K562 (cell line): ENCODE results near the gene PLA2R1. TPM values are rescaled to one million over a fixed set of nuclear protein-coding genes. Genes with fewer than 3 reads are reported as not detected.

Experiments used
- ATAC-seq: fragments of 200-7000 bp; cut with Tn5 transposase; 3 replicates; pipeline ENCODE4 v1.9.1; 2020; ENCODE audit warnings: moderate library complexity
- BruUV-seq: library from RNA; stranded (reverse); fragments of 400-500 nt; replicated peaks from 2 replicates; lab custom pipeline; 2021; lab: Mats Ljungman, UMichigan
- CTCF ChIA-PET: fragments of 300-600 bp; formaldehyde crosslinking; extraction: SDS; loops from one replicate; lab custom pipeline; 2021; ENCODE audit warnings: low intra/inter-chr PET ratio; lab: Yijun Ruan, JAX
- POLR2A ChIA-PET: fragments of 300-600, 350-650 bp; sonication (Branson Sonifier 250); formaldehyde crosslinking; extraction: SDS; loops from one replicate; lab custom pipeline; 2021; ENCODE audit warnings: antibody characterized with exemption, inconsistent platforms; lab: Yijun Ruan, JAX
- DNase-seq, 4 experiments: peaks; one replicate each; pipeline versions ENCODE4 v3.0.0 to v3.0.0-alpha.2; 2011 to 2018; ENCODE audit warnings: low spot score in 3 of 4, mixed read lengths in 3 of 4; ENCODE audit errors: extremely low read depth in 1 of 4
- FAIRE-seq: peaks from 2 replicates; lab custom pipeline; 2011; peaks lifted over from hg19 to GRCh38; lab: Jason Lieb, UNC
- H2AFZ ChIP-seq: 2 replicates; pipeline ENCODE4 v1.6.0; 2011; ENCODE audit warnings: low read depth, low read length, control low read depth, inconsistent platforms
- H3K27ac ChIP-seq: fragments of 200-600 bp; 3 replicates; pipeline ENCODE4 v1.8.0; 2011; ENCODE audit warnings: low read depth, mild to moderate bottlenecking, control low read depth, inconsistent platforms, low read length, moderate library complexity, mixed read lengths; ENCODE audit errors: extremely low read depth
- H3K27me3 ChIP-seq, 2 experiments: fragments of 300-600 bp in 1 of 2; 2 replicates in 1 of 2; 3 replicates in 1 of 2; pipeline versions ENCODE4 v1.6.0 to v1.8.0; 2011; ENCODE audit warnings: inconsistent platforms in 2 of 2, low read length in 2 of 2, mild to moderate bottlenecking in 1 of 2, mixed read lengths in 1 of 2, moderate library complexity in 1 of 2; ENCODE audit not compliant: control insufficient read depth in 2 of 2, insufficient read depth in 2 of 2
- H3K36me3 ChIP-seq: fragments of 300-600 bp; 3 replicates; pipeline ENCODE4 v1.8.0; 2011; ENCODE audit warnings: mild to moderate bottlenecking, low read length, inconsistent platforms; ENCODE audit not compliant: control insufficient read depth, insufficient read depth
- H3K4me1 ChIP-seq, 2 experiments: fragments of 200-600 bp in 1 of 2; replicated peaks in 1 of 2; 2 replicates in 1 of 2; 3 replicates in 1 of 2; pipeline versions ENCODE4 v1.5.1 to v1.8.0; 2011; ENCODE audit warnings: inconsistent platforms in 2 of 2, low read length in 2 of 2, mild to moderate bottlenecking in 1 of 2, mixed read lengths in 1 of 2, moderate library complexity in 1 of 2; ENCODE audit not compliant: control insufficient read depth in 2 of 2, insufficient read depth in 2 of 2
- H3K4me2 ChIP-seq: 2 replicates; pipeline ENCODE4 v1.6.1; 2011; ENCODE audit warnings: low read length, control low read depth, inconsistent platforms, mixed read lengths; ENCODE audit not compliant: insufficient read depth
- H3K4me3 ChIP-seq: fragments of 200-600 bp; sonication (generic), shearing (Covaris generic); 2 replicates; pipeline ENCODE4 v1.5.1; 2016; ENCODE audit warnings: control low read depth, inconsistent platforms
- H3K79me2 ChIP-seq: fragments of 200-600 bp; 3 replicates; pipeline ENCODE4 v1.8.0; 2011; ENCODE audit warnings: low read length, inconsistent platforms; ENCODE audit not compliant: control insufficient read depth, insufficient read depth
- H3K9ac ChIP-seq, 2 experiments: 2 replicates each; pipeline versions ENCODE4 v1.6.0 to v1.6.1; 2011; ENCODE audit warnings: low read depth in 2 of 2, low read length in 2 of 2, control low read depth in 1 of 2, inconsistent platforms in 1 of 2, mild to moderate bottlenecking in 1 of 2, mixed read lengths in 1 of 2; ENCODE audit not compliant: insufficient read depth in 1 of 2
- H3K9me1 ChIP-seq: one replicate; pipeline ENCODE4 v1.6.0; 2011; ENCODE audit warnings: inconsistent platforms, mild to moderate bottlenecking, low read length, moderate library complexity; ENCODE audit not compliant: control insufficient read depth, insufficient read depth
- H3K9me3 ChIP-seq: replicated peaks from 2 replicates; pipeline ENCODE4 v1.5.1; 2011; ENCODE audit warnings: low read depth, low read length, inconsistent platforms; ENCODE audit not compliant: control insufficient read depth, insufficient read depth
- H4K20me1 ChIP-seq: replicated peaks from 2 replicates; pipeline ENCODE4 v1.6.1; 2011; ENCODE audit warnings: low read length, inconsistent platforms, mixed read lengths; ENCODE audit not compliant: control insufficient read depth, insufficient read depth
- ARID3A ChIP-seq: IDR thresholded peaks from 2 replicates; pipeline ENCODE4 v1.6.1; 2012; ENCODE audit warnings: low read depth, low read length, improper control_type of control experiment, borderline replicate concordance
- FOXM1 ChIP-seq, 2 experiments: fragments of 450-650 bp in 1 of 2; sonication (generic) in 1 of 2; formaldehyde crosslinking in 1 of 2; IDR thresholded peaks; 2 replicates each; pipeline versions ENCODE4 v1.6.1 to v1.9.0; 2017 to 2022; ENCODE audit warnings: low read depth in 2 of 2, mild to moderate bottlenecking in 2 of 2, missing genetic modification reagents in 1 of 2, moderate library complexity in 1 of 2
- GATAD2B ChIP-seq: fragments of 450-650 bp; IDR thresholded peaks from 2 replicates; pipeline ENCODE4 v1.6.1; 2017; ENCODE audit warnings: mild to moderate bottlenecking, borderline replicate concordance
- KLF13 ChIP-seq: fragments of 450-650 bp; IDR thresholded peaks from 2 replicates; pipeline ENCODE4 v1.6.1; 2016; ENCODE audit warnings: missing genetic modification characterization, low read depth, mild to moderate bottlenecking, missing compliant biosample characterization, moderate library complexity, borderline replicate concordance
- NFE2L1 ChIP-seq: fragments of 450-650 bp; IDR thresholded peaks from 2 replicates; pipeline ENCODE4 v1.6.1; 2016; ENCODE audit warnings: missing genetic modification characterization, low read depth, mild to moderate bottlenecking, missing compliant biosample characterization, moderate library complexity, borderline replicate concordance
- SMARCA4 ChIP-seq: fragments of 450-650 bp; IDR thresholded peaks from 2 replicates; pipeline ENCODE4 v1.6.1; 2016
- TGIF2 ChIP-seq: sonication (generic); formaldehyde crosslinking; IDR thresholded peaks from 2 replicates; pipeline ENCODE4 v1.8.1; 2022; ENCODE audit warnings: mild to moderate bottlenecking, missing genetic modification reagents, moderate library complexity
- ZNF316 ChIP-seq: fragments of 450-650 bp; IDR thresholded peaks from 2 replicates; pipeline ENCODE4 v1.6.1; 2016
- ZNF764 ChIP-seq: fragments of 250-450 bp; sonication (Bioruptor Pico); IDR thresholded peaks from 2 replicates; pipeline ENCODE4 v1.4.0; 2020; ENCODE audit warnings: low read depth, mild to moderate bottlenecking, moderate library complexity
- WGBS: fragments of 100-300 bp; shearing (Covaris generic); methylation state at CpG from one replicate; pipeline ENCODE4 v1.1.6; 2016; ENCODE audit warnings: low coverage, mixed read lengths; ENCODE audit not compliant: insufficient coverage; ENCODE audit errors: missing lambda C conversion rate; 5-methylcytosine and 5-hydroxymethylcytosine counted together
- in situ Hi-C: fragments of 300-500 bp; cut with MboI; formaldehyde crosslinking; loops from 4 replicates; pipeline ENCODE4 v1.15.0; 2018; ENCODE audit warnings: inconsistent platforms, mixed read lengths
- intact Hi-C: fragments of 100-400 bp; cut with micrococcal nuclease; formaldehyde crosslinking; loops from 2 replicates; pipeline ENCODE4 v1.14.2; 2022
- polyA plus RNA-seq, 8 experiments: library from polyadenylated mRNA; depleted of rRNA in 4 of 8; stranded (reverse) in 5 of 8; unstranded in 3 of 8; fragments of >200 nt; fragmentation: Nextera tagmentation in 2 of 8; fragmentation: Illumina TruSeq in 1 of 8; extraction: Ambion mirVana in 2 of 8; extraction: Trizol in 1 of 8; gene quantifications; 2 replicates each; pipeline versions ENCODE4 v1.2.1 to v1.2.3, GENCODE V29; 2011 to 2014; ENCODE audit warnings: inconsistent platforms in 1 of 8, missing spikeins in 1 of 8
- total RNA-seq, 7 experiments: library from RNA; depleted of rRNA in 6 of 7; stranded (reverse); fragments of >200 nt in 6 of 7; fragmentation: Illumina TruSeq in 2 of 7; extraction: Trizol in 2 of 7; gene quantifications; 2 replicates each; pipeline versions ENCODE4 v1.2.1 to v1.2.3, GENCODE V29; 2011 to 2021; ENCODE audit warnings: low replicate concordance in 1 of 7
- TF ChIP-seq, protein P1 (sequence below): fragments of 450-650 bp; formaldehyde crosslinking; IDR thresholded peaks from 2 replicates; pipeline ENCODE4 v1.4.0; 2020; ENCODE audit warnings: mild to moderate bottlenecking, moderate library complexity
- TF ChIP-seq, protein P2 (sequence below): fragments of 250-450 bp; sonication (Bioruptor Pico); IDR thresholded peaks from 2 replicates; pipeline ENCODE4 v1.5.0; 2022; ENCODE audit warnings: mild to moderate bottlenecking
- TF ChIP-seq, protein P3 (sequence below): fragments of 150-350 bp; conservative IDR thresholded peaks from 2 replicates; pipeline ENCODE4 v1.6.1; 2014; ENCODE audit warnings: low read length

The PLA2R1 gene
- total and polyA plus RNA-seq, 9 of the 15 experiments (the other 6 are each of a cell fraction or from before 2014, with no cell fraction given), result not detected

GRCh38 chr2:159982842-159983785 is 79.3 kb downstream of the PLA2R1 start:
- no TSS peak for BruUV-seq
- Histone ChIP-seq H3K9me1 (no peaks in the 10 kb centered on the region), H3K27ac (no peak overlapping the region), H3K4me1 (no peaks in the 10 kb centered on the region), H3K9me3 (no peaks in the 10 kb centered on the region), H3K79me2 (no peaks in the 10 kb centered on the region), H3K27me3 (no peaks in the 10 kb centered on the region), H3K9ac (no peak overlapping the region), H3K4me3 (no peak overlapping the region), H3K36me3 (no peaks in the 10 kb centered on the region), H2AFZ (no peak overlapping the region), H3K4me2 (no peak overlapping the region), H4K20me1 (no peaks in the 10 kb centered on the region)
- ChIA-PET CTCF (no interaction called here), POLR2A (interaction anchor here (0.8 to 1.8 kb wide), 2 partner anchors 10 to 22 kb away, joined by 4 to 5 read pairs; no protein-coding TSS in a partner anchor)
- in situ Hi-C loops, result no loop called here
- WGBS, result 1% methylated on average over 7 of the region's 7 CpGs
- no peak for FAIRE-seq
- ATAC-seq, result no peak
- intact Hi-C loops, result no loop called here
- no peak for DNase-seq
- TF ChIP-seq GATAD2B (no peak), FOXM1 (IDR thresholded peaks at IDR 0.05; ENCODE audit: low read depth) (no peak), FOXM1 (CRISPR knock-in tag; IDR thresholded peaks at IDR 0.05; ENCODE audit: low read depth) (no peak), TGIF2 (CRISPR knock-in tag) (no peak), ZNF316 (no peak), NFE2L1 (tag) (no peak), ARID3A (no peak), SMARCA4 (no peak), KLF13 (no peak), ZNF764 (CRISPR knock-in tag) (no peak)
- TF ChIP-seq, protein P1, sequence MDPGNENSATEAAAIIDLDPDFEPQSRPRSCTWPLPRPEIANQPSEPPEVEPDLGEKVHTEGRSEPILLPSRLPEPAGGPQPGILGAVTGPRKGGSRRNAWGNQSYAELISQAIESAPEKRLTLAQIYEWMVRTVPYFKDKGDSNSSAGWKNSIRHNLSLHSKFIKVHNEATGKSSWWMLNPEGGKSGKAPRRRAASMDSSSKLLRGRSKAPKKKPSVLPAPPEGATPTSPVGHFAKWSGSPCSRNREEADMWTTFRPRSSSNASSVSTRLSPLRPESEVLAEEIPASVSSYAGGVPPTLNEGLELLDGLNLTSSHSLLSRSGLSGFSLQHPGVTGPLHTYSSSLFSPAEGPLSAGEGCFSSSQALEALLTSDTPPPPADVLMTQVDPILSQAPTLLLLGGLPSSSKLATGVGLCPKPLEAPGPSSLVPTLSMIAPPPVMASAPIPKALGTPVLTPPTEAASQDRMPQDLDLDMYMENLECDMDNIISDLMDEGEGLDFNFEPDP (CRISPR knock-in tag), result no peak
- TF ChIP-seq, protein P2, sequence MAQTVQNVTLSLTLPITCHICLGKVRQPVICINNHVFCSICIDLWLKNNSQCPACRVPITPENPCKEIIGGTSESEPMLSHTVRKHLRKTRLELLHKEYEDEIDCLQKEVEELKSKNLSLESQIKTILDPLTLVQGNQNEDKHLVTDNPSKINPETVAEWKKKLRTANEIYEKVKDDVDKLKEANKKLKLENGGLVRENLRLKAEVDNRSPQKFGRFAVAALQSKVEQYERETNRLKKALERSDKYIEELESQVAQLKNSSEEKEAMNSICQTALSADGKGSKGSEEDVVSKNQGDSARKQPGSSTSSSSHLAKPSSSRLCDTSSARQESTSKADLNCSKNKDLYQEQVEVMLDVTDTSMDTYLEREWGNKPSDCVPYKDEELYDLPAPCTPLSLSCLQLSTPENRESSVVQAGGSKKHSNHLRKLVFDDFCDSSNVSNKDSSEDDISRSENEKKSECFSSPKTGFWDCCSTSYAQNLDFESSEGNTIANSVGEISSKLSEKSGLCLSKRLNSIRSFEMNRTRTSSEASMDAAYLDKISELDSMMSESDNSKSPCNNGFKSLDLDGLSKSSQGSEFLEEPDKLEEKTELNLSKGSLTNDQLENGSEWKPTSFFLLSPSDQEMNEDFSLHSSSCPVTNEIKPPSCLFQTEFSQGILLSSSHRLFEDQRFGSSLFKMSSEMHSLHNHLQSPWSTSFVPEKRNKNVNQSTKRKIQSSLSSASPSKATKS (CRISPR knock-in tag), result no peak
- TF ChIP-seq, protein P3, sequence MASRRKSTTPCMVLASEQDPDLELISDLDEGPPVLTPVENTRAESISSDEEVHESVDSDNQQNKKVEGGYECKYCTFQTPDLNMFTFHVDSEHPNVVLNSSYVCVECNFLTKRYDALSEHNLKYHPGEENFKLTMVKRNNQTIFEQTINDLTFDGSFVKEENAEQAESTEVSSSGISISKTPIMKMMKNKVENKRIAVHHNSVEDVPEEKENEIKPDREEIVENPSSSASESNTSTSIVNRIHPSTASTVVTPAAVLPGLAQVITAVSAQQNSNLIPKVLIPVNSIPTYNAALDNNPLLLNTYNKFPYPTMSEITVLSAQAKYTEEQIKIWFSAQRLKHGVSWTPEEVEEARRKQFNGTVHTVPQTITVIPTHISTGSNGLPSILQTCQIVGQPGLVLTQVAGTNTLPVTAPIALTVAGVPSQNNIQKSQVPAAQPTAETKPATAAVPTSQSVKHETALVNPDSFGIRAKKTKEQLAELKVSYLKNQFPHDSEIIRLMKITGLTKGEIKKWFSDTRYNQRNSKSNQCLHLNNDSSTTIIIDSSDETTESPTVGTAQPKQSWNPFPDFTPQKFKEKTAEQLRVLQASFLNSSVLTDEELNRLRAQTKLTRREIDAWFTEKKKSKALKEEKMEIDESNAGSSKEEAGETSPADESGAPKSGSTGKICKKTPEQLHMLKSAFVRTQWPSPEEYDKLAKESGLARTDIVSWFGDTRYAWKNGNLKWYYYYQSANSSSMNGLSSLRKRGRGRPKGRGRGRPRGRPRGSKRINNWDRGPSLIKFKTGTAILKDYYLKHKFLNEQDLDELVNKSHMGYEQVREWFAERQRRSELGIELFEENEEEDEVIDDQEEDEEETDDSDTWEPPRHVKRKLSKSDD, result no peak
